Measurements from ENCODE around the gene SEC16B.

The SEC16B gene

DNA sequence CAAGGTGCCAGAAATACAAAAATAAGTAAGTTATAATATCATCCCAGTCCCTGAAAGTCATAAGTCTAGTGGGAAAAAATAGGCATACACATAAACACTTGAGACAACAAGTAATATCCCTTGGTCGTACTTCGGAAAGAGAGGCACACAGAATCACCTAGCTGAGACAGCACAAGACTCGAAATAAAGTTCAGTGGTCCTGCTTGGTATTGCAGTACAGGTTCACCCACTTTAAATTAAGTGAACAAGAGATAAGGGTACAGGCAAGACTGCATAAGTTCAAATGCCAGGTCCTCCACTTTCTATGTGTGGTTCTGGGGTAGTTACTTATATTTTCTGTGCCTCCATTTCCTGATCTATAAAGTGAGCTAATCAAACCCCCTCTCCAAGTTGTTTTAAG is 47.6 kb downstream of the SEC16B start:
- TF ChIP-seq, protein P1, sequence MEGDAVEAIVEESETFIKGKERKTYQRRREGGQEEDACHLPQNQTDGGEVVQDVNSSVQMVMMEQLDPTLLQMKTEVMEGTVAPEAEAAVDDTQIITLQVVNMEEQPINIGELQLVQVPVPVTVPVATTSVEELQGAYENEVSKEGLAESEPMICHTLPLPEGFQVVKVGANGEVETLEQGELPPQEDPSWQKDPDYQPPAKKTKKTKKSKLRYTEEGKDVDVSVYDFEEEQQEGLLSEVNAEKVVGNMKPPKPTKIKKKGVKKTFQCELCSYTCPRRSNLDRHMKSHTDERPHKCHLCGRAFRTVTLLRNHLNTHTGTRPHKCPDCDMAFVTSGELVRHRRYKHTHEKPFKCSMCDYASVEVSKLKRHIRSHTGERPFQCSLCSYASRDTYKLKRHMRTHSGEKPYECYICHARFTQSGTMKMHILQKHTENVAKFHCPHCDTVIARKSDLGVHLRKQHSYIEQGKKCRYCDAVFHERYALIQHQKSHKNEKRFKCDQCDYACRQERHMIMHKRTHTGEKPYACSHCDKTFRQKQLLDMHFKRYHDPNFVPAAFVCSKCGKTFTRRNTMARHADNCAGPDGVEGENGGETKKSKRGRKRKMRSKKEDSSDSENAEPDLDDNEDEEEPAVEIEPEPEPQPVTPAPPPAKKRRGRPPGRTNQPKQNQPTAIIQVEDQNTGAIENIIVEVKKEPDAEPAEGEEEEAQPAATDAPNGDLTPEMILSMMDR (conservative IDR thresholded peaks at IDR 0.05), result no peak
- H3K27ac ChIP-seq, result no peak overlapping the region

DNA sequence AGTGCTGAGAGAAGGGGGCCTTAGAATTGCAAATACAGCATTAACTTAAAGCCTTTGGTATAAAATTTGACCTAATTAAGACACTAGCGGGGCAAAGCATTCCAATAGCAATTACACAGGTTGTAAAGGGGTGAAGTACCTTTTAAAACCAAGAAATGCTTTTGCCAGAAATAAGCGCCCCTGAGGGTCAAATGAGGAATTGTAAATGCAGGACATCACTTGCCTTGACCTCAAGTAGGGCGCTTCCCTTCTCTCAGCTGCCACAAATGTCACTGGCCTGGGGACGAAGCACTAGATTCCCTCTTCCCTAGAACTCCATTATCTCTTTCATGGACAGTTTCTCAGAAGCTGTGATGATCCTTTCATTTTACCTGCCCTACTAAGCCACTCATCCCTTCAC is 48.3 kb downstream of the SEC16B start:
- H3K27ac ChIP-seq, result peak overlapping the region; percentile 23; the same call in 1 of the 2 replicates
- TF ChIP-seq, protein P1 (conservative IDR thresholded peaks at IDR 0.05), result no peak

DNA sequence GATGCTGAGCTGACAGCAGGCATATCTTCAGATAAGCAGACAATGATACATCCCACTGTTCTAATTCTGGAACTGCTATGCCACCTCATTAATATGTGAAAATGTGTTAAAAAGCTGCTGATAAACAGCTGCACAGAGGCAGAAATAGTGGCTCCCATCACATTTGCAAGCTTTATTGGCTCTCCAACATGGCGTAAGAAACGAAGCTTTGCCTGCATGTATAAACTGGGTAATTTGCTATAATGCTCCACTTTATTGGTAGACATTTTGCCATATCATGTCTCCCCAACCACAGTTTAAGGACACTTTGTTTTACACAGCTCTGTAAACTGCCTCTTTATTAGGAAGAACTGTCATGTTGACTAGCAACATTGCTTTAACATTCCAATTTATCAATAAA is 49.8 kb downstream of the SEC16B start:
- H3K27ac ChIP-seq, result no peak overlapping the region
- TF ChIP-seq, protein P1 (conservative IDR thresholded peaks at IDR 0.05), result no peak

DNA sequence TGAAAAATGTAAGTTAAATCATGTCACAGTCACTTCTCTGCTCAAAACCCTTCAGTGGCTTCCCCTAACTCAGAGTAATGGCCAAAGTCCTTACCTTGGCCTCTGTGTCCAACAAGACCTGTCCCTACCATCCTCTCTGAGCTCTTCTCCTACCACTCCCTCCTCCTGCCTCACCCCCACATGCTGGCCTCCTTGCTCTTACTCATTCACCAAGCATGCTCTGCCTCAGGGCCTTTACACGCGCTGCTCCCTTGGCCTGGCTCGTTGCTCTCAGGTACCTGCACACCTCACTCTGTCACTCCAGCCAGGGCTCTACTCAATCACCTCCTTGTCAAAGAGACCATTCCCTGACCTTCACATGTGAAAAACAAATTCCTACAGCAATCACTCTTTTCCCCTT is 54.2 kb downstream of the SEC16B start:
- TF ChIP-seq, protein P1 (conservative IDR thresholded peaks at IDR 0.05), result no peak
- no peak overlapping the region; the same call in 1 of the 2 replicates for H3K27ac ChIP-seq

DNA sequence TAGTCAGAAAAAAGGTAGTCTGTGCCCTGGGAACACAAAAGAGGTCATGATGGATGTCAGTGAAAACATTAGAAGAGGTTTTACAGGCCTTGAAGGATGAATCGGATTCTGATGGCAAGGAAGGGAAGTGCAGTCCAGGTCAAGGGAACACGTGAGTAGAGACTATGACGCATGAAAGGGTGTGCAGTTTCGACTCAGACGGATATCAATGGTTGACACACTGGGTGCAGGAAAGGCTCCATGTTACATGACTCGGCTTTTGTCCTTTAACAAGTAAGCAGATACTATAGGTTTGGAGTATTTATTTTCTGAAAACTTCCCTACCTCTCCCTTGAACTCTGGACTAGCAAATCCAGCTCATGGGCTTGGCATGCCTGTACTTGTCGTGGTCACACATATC is 55.3 kb downstream of the SEC16B start:
- H3K27ac ChIP-seq, result peak overlapping the region; percentile 86; the same call in 1 of the 2 replicates
- TF ChIP-seq, protein P1 (conservative IDR thresholded peaks at IDR 0.05), result no peak

DNA sequence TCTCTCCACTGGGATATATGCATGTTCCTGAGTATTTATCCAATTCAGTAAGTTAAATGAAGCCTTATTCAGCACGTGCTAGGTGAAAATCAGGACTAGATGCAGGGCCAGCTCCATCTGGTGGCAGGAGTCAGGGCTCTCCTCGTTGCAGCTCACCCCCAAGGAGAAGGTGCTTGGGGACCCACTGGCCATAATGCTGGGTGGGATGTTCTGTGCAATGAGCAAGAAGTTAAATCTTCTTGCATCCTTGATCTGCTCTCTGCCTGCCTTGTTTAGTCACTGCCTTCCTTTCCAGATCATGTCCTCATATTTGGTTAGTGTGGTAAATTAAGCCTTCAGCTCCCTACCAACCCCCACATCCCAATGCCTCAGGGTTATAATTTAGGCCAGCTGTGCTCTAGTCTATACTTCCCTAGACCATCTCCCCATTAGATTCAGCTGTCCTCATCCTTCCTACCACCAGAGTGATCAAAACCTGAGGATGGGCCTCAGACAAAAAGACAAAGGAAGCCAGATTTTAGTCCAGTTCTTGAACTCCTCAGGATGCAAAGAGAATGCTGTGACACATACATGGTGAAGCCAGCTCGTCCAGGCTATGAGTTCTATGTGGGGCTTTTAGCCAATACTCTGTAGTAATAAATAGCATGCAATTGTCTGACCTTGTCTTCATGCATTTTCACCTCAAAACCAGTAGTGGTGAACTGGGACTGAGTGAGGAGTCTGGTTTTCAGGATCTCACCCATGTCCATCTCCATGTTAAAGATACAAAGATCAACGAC is 55.9 kb downstream of the SEC16B start:
- TF ChIP-seq, protein P1 (conservative IDR thresholded peaks at IDR 0.05), result peak; percentile 90
- peak overlapping the region; percentile 86 for H3K27ac ChIP-seq

DNA sequence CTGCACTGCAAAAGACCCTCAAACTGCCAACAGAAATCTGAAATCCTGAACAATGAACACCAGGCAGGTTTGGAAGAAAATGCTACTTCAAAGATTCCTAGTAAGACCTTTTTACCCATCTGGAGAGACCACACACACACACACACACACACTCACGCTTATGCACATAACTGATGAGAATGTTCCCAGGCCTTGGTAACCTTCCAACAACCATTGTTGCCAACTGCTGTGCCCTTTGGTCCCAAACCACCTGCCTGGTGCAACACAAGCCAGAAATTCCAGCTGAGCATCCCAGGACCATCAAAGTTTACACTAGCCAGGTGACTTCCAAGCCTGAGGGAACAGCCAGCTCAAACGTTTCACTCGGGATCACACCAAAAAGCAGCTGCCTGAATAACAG is 56.9 kb downstream of the SEC16B start:
- H3K27ac ChIP-seq, result peak overlapping the region; percentile 86
- TF ChIP-seq, protein P1 (conservative IDR thresholded peaks at IDR 0.05), result no peak

Measured in VCaP (cell line).